Activated naive CD8-positive, alpha-beta T cell treated with anti-CD3 and anti-CD28 coated beads, Interleukin-2, amount 50 U/mL, for 24 hours (primary cell): ENCODE measurements around the gene TAF10.

ENCODE experiments used
- ATAC-seq: fragments of 150-1000 bp; cut with Tn5 transposase; one replicate; pipeline ENCODE4 v1.10.0; 2021
- DNase-seq: peaks from one replicate; pipeline ENCODE4 v3.0.0; 2021
- H3K27ac Mint-ChIP-seq: one replicate; pipeline ENCODE4 v1.8.0; 2021; ENCODE audit warnings: mild to moderate bottlenecking, mixed read lengths
- H3K27me3 Mint-ChIP-seq: one replicate; pipeline ENCODE4 v1.8.0; 2021; ENCODE audit warnings: mixed read lengths
- H3K36me3 Mint-ChIP-seq: one replicate; pipeline ENCODE4 v1.8.0; 2021; ENCODE audit warnings: low read depth, mixed read lengths
- H3K4me1 Mint-ChIP-seq: one replicate; pipeline ENCODE4 v1.8.0; 2021; ENCODE audit warnings: mixed read lengths
- H3K4me3 Mint-ChIP-seq: one replicate; pipeline ENCODE4 v1.8.0; 2021; ENCODE audit warnings: mild to moderate bottlenecking, moderate library complexity, mixed read lengths
- H3K9me3 Mint-ChIP-seq: one replicate; pipeline ENCODE4 v1.8.0; 2021; ENCODE audit warnings: mixed read lengths

The TAF10 gene

DNA sequence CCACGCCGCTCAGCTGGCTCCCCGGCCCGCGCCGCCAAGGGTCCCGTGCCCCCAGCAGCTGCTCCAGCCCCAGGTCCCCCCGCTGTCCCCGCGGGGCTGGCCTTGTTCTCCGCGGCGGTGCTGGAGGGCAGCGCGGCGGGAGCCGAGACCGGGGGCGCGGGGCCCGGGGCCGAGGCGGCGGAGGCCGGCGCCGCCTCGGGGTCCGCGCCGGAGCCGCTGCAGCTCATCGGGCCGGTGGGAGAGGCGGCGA is 128 bp downstream of the TAF10 start:
- Mint-ChIP-seq H3K36me3 (peaks cover 41% of the 10 kb centered on the region), H3K4me3 (no peak overlapping the region)
- ATAC-seq: peak; percentile 3

DNA sequence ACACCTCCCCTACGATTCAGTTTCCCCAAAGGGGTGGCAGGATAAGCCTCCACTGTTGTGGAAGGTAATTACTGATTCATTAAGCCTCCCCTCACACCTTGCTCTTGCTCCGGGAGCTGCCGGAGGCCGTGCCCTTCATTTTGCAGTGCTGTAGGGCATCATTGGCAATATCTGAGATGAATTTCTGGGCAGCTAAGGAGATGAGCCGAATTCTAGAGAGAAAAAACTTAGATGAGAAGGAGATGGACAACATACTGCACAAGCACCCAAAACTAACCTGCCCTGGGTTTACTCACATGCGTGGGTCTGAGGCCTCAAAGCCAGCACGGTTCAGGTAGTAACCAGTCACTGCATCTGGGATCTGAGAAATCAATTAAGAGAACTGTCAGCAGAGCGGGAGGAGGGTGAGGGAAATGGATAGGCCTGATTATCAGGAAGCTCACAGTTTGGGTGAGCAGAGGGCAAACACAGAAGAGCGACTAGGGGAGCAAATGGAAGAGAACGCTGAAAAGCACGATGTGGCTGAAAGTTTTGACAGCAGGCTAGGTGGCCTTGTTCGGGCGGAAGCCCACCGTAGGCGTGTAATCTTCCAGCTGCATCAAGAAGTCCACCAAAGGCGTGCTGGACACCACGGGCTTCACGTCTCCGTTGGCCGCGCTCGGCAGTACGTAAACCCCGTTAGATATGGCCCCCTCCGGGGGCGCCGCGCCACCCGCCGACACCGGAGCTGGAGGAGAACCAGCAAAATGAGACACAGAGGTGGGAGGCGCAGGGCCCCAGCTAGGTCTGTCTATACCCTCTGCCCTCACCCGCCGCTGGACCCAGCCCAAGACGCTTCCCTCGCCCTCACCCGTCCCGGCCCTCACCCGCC is 689 bp downstream of the TAF10 start:
- Mint-ChIP-seq H3K27me3 (no peaks in the 10 kb centered on the region), H3K4me3 (no peak overlapping the region), H3K27ac (peak overlapping the region; percentile 88), H3K9me3 (no peaks in the 10 kb centered on the region), H3K4me1 (peaks cover 29% of the 10 kb centered on the region), H3K36me3 (peaks cover 38% of the 10 kb centered on the region)
- peak; percentile 36 for DNase-seq
- no peak for ATAC-seq

More for the DNA sequence above, 128 bp downstream of the TAF10 start:
- Mint-ChIP-seq H3K27me3 (no peaks in the 10 kb centered on the region), H3K4me1 (peaks cover 33% of the 10 kb centered on the region), H3K9me3 (no peaks in the 10 kb centered on the region), H3K27ac (peak overlapping the region; percentile 88)
- no peak for DNase-seq

DNA sequence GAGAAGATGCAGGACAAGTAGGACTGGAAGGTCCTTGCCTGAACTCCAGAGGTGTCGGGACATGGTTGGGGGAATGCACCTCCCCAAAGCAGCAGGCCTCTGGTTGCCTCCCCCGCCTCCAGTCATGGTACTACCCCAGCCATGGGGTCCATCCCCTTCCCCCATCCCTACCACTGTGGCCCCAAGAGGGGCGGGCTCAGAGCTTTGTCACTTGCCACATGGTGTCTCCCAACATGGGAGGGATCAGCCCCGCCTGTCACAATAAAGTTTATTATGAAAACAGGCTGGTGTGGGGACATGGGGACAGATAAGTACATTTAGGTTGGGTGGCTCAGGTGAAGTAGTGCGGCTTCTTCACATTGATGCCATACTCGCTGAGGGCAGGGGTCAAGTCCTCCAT is 1.4 kb downstream of the TAF10 start:
- Mint-ChIP-seq H3K27me3 (no peaks in the 10 kb centered on the region), H3K4me1 (peaks cover 25% of the 10 kb centered on the region), H3K4me3 (peak overlapping the region; percentile 12), H3K9me3 (no peaks in the 10 kb centered on the region), H3K36me3 (peaks cover 37% of the 10 kb centered on the region), H3K27ac (peak overlapping the region; percentile 50)
- ATAC-seq (no peak), DNase-seq (no peak)

DNA sequence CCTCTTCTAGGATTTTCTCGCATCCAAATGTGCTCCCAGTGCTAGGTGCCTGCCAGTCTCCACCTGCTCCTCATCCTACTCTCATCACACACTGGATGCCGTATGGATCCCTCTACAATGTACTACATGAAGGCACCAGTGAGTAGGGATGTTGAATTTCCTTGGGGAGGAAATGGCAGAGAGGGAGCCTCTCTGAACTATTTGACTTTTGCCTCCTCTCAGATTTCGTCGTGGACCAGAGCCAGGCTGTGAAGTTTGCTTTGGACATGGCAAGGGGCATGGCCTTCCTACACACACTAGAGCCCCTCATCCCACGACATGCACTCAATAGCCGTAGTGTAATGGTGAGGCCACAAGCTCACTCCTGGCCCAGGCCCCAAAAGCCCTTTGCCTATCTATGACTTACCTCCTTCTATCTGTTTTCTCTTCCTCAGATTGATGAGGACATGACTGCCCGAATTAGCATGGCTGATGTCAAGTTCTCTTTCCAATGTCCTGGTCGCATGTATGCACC is 2.5 kb downstream of the TAF10 start:
- no peaks in the 10 kb centered on the region for H3K9me3 Mint-ChIP-seq
- DNase-seq: no peak
- peaks cover 25% of the 10 kb centered on the region for H3K4me1 Mint-ChIP-seq
- H3K27ac Mint-ChIP-seq: peak overlapping the region; percentile 50
- H3K4me3 Mint-ChIP-seq: no peak overlapping the region
- ATAC-seq: no peak
- no peaks in the 10 kb centered on the region for H3K27me3 Mint-ChIP-seq
- peaks cover 32% of the 10 kb centered on the region for H3K36me3 Mint-ChIP-seq

DNA sequence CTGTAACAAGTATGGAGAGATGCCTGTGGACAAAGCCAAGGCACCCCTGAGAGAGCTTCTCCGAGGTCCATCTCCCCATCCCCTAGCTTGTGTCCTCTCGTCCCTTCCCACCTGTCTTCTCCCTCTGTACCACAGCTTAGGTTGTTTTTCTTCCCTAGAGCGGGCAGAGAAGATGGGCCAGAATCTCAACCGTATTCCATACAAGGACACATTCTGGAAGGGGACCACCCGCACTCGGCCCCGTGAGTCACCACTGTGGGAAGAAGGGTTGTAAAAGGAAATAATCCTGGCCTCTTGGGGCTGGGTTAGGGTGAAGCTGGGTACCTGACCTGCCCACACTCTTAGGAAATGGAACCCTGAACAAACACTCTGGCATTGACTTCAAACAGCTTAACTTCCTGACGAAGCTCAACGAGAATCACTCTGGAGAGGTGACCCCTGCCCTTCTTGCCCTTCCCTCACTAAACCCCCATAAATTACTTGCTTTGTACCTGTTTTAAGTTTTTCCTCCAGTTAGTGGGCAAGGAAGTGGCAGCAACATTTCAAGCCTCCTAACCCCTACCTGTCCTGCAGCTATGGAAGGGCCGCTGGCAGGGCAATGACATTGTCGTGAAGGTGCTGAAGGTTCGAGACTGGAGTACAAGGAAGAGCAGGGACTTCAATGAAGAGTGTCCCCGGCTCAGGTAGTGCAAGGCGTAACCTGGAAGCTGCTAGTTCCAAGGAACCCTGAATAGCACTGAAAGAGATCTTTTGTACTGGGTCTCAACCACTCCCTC is 3.1 kb downstream of the TAF10 start:
- H3K36me3 Mint-ChIP-seq: peaks cover 32% of the 10 kb centered on the region
- no peak overlapping the region for H3K4me3 Mint-ChIP-seq
- peaks cover 25% of the 10 kb centered on the region for H3K4me1 Mint-ChIP-seq
- no peaks in the 10 kb centered on the region for H3K27me3 Mint-ChIP-seq
- H3K27ac Mint-ChIP-seq: no peak overlapping the region
- ATAC-seq: no peak
- no peaks in the 10 kb centered on the region for H3K9me3 Mint-ChIP-seq
- DNase-seq: no peak

DNA sequence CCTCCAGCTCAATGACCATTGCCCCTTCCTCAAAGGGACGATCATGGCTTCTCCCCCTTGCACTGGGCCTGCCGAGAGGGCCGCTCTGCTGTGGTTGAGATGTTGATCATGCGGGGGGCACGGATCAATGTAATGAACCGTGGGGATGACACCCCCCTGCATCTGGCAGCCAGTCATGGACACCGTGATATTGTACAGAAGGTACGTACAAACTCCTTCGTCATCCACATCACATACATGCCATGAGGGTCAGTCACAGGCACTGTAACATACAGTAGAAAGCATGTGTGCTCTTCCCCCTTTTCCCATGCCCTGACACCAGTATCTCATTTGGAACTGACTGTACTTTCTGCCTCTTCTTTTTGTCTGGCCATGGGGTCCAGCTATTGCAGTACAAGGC is 4.0 kb downstream of the TAF10 start:
- H3K4me3 Mint-ChIP-seq: no peak overlapping the region
- DNase-seq: no peak
- H3K27ac Mint-ChIP-seq: no peak overlapping the region
- H3K9me3 Mint-ChIP-seq: no peaks in the 10 kb centered on the region
- H3K27me3 Mint-ChIP-seq: no peaks in the 10 kb centered on the region
- no peak for ATAC-seq
- H3K36me3 Mint-ChIP-seq: peaks cover 32% of the 10 kb centered on the region
- H3K4me1 Mint-ChIP-seq: peaks cover 25% of the 10 kb centered on the region

DNA sequence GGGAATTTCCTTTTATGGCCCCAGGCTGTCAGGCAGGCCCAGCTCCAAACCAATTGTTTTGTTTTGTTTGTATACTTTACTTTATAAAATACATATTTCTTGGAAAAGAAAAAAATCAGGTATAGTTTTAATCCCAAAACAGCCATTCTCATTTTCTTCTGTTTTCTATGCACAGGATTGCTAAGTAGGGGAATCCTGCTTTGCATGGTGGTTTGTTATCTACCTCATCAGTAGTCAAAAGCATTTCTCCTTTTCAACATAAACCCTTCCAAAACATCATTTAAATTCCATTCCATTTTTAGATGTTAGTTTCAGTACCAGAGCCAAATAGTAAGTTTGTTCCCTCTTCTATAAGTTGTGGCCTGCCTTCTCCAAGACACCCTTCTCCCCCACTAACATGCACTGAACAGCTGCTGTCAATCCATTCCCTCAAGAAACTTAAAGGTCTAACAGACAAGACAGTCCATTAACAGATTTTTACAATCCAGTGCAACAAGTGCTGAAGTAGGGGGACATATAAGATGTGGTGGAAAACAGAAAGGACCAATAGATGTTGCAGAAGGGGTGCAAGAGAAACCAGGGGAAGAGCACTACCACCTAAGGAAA is 4.7 kb downstream of the TAF10 start:
- H3K36me3 Mint-ChIP-seq: peaks cover 32% of the 10 kb centered on the region

DNA sequence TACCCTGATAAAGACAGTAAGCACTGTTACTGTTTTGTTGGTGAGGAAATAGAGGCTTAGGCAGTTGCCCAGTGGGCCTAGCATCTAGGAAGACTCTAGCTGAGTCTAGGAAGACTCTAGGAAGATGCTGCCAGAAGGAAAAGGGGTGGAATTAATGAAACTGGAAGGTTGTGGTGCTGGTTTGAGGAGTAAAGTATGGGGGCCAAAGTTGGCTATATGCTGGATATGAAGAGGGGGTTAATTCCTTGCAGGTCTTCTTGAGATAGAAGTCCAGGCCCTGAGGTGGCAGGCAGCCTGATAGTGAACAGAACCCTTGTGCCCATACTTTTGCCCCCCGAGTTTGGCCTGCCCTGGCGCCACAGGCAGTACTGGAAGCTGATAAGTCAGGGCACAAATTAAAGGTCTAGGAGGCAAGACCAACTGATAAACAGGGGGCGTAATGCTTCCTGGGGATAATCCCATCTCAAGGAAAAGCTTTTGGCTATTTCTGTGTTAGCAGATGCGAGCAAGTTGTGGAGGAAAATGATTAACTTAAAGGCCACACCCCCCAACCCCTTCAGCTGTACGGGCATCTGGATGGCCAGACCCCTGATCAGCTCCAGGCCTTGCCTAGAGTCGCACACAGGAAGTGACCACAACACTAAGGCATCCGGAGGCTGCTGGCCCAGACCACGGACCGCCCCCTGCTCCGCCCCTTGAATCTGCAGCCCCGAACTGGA is 5.4 kb downstream of the TAF10 start:
- peaks cover 30% of the 10 kb centered on the region for H3K4me1 Mint-ChIP-seq
- no peaks in the 10 kb centered on the region for H3K9me3 Mint-ChIP-seq
- ATAC-seq (peak; percentile 34), DNase-seq (peak; percentile 75)
- peaks cover 34% of the 10 kb centered on the region for H3K36me3 Mint-ChIP-seq
- no peaks in the 10 kb centered on the region for H3K27me3 Mint-ChIP-seq
- H3K27ac Mint-ChIP-seq: no peak overlapping the region
- no peak overlapping the region for H3K4me3 Mint-ChIP-seq

More for the DNA sequence above, 4.7 kb downstream of the TAF10 start:
- no peak overlapping the region for H3K27ac Mint-ChIP-seq
- peaks cover 25% of the 10 kb centered on the region for H3K4me1 Mint-ChIP-seq
- ATAC-seq (no peak), DNase-seq (no peak)
- H3K27me3 Mint-ChIP-seq: no peaks in the 10 kb centered on the region
- peak overlapping the region; percentile 64 for H3K4me3 Mint-ChIP-seq
- no peaks in the 10 kb centered on the region for H3K9me3 Mint-ChIP-seq

DNA sequence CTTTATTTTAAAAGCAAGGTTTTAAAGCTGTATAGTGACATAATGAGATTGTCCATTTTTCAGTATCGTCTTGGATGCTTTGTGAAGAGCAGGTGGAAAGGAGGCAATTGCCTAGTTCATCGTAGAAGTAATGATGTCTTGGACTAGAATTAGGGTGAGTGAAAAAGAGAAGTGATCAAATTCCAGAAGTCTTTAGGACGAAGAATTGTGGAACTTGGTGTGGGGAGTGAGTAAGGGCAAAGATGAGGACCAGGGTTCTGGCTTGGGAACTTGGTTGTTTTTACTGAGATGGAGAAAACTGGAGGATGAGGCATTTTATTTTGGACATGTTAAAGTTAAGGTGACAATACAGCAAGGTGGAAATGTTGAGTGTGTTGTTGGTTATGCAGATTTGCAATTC is 7.2 kb downstream of the TAF10 start:
- no peak for DNase-seq
- H3K4me3 Mint-ChIP-seq: no peak overlapping the region
- peaks cover 21% of the 10 kb centered on the region for H3K4me1 Mint-ChIP-seq
- H3K9me3 Mint-ChIP-seq: no peaks in the 10 kb centered on the region
- no peak for ATAC-seq
- no peak overlapping the region for H3K27ac Mint-ChIP-seq
- no peaks in the 10 kb centered on the region for H3K27me3 Mint-ChIP-seq
- peaks cover 22% of the 10 kb centered on the region for H3K36me3 Mint-ChIP-seq

DNA sequence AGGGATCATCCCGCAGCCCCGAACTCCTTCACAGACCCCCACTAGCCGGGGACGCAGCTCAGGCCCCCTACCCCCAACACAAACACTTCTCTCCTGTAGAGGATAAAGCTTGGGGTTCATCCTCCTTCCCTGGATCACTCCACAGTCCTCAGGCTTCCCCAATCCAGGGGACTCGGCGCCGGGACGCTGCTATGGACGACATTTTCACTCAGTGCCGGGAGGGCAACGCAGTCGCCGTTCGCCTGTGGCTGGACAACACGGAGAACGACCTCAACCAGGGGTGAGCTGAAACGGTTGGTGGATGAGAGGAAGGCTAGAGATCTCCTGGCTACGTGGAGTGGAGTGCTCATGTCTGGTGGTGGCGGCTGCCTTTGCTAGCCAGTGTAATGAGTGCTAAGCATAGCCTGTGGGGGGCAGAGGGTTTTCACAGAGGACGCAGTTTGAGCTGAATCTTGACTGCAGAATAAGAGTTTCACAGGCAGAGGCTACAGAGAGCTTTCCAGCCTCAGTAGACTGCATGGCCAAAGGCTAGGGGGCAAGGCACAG is 7.9 kb downstream of the TAF10 start:
- no peak overlapping the region for H3K4me3 Mint-ChIP-seq
- peak; percentile 50 for ATAC-seq
- peak; percentile 52 for DNase-seq
- H3K36me3 Mint-ChIP-seq: peaks cover 22% of the 10 kb centered on the region
- no peaks in the 10 kb centered on the region for H3K9me3 Mint-ChIP-seq
- H3K27ac Mint-ChIP-seq: no peak overlapping the region
- H3K4me1 Mint-ChIP-seq: peaks cover 15% of the 10 kb centered on the region
- no peaks in the 10 kb centered on the region for H3K27me3 Mint-ChIP-seq

DNA sequence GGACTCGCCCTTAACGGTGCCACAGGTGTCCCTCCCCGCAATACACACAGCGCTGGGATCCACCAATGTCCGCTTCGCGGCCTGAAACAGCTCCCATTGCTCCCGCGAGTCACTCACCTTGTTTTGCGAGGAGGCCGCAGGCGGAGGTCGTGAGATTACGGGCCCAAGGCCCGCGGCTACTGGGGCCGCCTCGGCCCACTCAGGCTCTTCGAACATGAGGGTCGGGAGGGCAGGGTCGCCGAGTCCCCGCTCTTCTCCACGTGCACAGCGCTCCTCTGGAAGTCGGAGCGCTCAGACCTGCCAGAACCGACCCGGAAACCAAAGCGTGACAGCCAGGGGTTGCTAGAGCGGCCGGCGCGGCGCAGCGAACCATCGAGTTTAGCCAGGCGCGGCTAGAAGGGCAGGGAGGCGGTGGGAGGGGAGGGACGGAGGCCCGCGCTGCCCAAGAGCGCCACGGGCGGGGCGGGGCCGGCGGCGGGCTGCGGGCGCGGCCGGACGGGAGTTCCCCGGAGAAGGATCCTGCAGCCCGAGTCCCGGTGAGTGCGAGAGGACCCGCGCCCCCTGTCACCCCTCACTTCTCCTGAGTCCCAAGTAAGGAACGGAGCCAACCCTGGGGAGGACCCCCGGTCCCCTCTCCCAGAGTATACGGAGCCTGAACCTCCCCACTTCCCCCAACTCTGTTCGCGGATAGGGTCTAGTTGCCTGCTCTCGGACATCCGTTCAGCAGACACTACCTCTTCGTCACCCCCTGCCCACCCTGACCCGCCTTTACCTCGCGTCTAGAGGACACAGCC is 8.5 kb downstream of the TAF10 start, which contains the start of the genes ILK and RRP8:
Gene ILK, plus strand, starts transcription at position 488 of the 794 bp plus-strand sequence. CDS start 498 bp downstream, outside the sequence.
Gene RRP8, minus strand, starts transcription at position 330 of the 794 bp plus-strand sequence. Its CDS starts 114 bp downstream, at position 216.
- no peak within 1 kb of the TSS for H3K4me3 Mint-ChIP-seq
- ATAC-seq (peak; percentile 80), DNase-seq (peak; percentile 89)
- no peaks in the 10 kb centered on the region for H3K9me3 Mint-ChIP-seq
- H3K27me3 Mint-ChIP-seq: no peaks in the 10 kb centered on the region
- H3K27ac Mint-ChIP-seq: no peak within 1 kb of the TSS
- H3K36me3 Mint-ChIP-seq: peaks cover 20% of the 10 kb centered on the region
- peaks cover 10% of the 10 kb centered on the region for H3K4me1 Mint-ChIP-seq

DNA sequence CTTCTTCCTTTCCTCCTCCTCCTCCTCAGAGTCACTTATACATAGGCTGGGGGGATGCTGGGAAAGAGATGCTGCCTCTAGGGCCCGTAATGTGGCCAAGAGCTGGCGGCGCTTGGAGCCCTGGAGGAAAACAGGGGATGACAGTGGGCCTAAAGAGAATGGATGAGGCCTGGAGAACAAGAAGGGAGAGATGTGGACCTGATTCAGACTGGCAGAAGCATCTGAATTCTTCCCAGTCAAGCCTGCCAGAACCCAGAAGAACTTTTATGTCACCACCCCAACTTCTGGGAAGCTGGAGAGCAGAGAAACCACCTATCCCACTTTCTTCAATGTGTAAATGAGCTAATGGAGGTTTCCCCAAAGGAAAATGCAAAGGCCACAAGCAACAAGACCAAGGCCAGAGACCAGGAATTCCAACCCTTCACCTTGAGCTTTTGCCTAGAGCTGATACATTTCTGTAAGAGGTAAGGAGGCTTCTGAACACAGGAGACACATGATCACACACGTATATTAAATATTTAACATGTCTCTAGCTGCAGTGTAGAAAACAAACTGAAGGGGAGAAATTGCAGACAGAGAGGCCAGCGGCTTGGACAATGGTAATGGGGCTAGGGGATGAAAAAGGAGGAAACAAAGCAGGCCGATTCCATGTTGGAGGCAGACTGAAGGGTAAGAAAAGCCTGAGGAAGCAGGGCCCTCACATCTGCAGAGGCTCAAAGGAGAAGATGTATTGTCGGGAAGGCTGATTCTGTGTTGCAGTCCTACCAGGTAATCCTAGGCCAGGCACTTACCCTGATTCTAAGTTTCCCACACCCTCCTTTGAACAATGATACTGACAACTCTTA is 9.7 kb downstream of the TAF10 start:
- H3K36me3 Mint-ChIP-seq: peaks cover 24% of the 10 kb centered on the region
- H3K9me3 Mint-ChIP-seq: no peaks in the 10 kb centered on the region
- no peak overlapping the region for H3K4me3 Mint-ChIP-seq
- no peaks in the 10 kb centered on the region for H3K27me3 Mint-ChIP-seq
- ATAC-seq: no peak
- peak overlapping the region; percentile 76 for H3K27ac Mint-ChIP-seq
- no peak for DNase-seq
- peaks cover 14% of the 10 kb centered on the region for H3K4me1 Mint-ChIP-seq
